GM21381 (cell line): ENCODE results near the gene GABRB1.
A peak's percentile ranks its signal among the peaks of the same experiment; 100 is the strongest.
"Not testable (repeated sequence)": the region's sequence is repeated elsewhere in the genome, so short reads cannot be mapped to it uniquely, and the experiment has no call there.

Source experiments
- ATAC-seq: cut with Tn5 transposase; IDR thresholded peaks from one replicate; pipeline ENCODE4 v1.9.1; 2021; ENCODE audit warnings: mild to moderate bottlenecking, moderate library complexity; ENCODE audit not compliant: unreplicated experiment

Gene GABRB1

DNA sequence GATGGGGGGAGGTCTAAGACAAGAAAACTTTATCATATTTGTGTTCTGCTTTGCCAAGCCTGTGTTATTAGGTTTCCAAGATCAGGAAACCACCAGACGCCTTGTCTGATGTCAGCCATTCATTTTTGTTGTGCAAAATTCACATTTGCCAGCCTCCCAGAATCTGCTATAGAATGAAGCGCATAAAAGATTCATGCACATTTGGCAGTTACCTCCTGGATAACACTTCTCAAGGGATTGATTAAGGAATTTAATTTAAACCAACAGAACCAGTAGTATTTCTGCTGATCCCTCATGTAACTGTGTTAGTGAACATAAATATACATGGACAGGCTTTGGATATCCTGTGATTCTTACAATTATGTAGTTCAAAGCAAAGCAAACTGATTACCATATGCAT lies 244.2 kb downstream of the GABRB1 start:
- ATAC-seq, result no peak

DNA sequence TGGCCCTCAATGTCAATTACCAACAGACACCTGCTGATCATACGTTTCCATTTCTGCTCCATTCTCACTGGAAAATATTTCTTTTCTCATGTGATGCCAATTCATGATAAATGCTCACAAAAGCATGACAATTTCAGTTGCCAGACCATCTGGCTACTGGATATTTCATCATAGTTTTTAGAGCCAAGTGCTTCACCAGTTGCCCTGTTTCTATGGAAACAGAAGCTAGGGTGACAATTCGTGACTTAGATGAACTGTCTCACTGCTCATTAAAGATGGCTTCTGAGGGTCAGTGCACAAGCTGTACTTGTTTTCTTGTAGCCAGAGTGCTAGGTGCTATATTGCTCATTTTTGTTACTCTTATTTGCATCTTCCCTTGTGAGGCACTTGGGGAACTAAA lies 247.3 kb downstream of the GABRB1 start:
- no peak for ATAC-seq

DNA sequence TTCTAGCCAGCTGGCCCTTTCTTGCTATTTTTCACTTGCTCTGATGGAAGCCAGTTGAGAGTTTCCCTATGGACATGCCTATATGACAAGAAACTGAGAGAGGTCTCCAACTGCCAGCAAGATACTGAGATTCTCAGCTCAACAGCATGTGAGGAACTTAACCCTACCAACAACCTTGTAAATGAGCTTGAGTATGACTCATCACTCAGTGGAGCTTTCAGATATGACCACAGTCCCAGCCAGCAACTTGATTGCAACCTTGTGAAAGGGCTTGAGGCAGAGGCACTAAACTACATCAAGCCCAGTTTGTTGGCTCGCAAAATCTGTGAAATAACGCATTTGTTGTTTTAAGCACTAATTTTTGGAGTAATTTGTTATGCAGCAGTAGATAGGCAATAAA lies 256.4 kb downstream of the GABRB1 start:
- ATAC-seq, result peak; percentile 91

DNA sequence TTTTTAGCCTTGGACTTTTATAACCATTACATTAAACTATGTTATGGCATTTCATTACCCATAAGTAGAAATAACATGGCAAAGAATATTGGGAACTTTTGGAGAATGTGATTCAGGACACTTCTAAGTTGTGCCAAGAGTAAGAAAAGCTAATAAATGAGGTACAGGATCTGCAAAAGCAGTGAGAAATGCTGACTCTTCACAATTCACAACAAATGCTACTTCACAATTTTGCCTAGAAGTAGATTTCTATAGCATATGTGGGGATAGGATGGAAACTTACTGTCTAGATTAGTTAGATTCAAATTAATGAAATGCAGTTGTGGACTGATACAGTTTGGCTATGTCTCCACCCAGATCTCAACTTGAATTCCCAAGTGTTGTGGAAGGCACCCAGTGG lies 258.4 kb downstream of the GABRB1 start:
- no peak for ATAC-seq

DNA sequence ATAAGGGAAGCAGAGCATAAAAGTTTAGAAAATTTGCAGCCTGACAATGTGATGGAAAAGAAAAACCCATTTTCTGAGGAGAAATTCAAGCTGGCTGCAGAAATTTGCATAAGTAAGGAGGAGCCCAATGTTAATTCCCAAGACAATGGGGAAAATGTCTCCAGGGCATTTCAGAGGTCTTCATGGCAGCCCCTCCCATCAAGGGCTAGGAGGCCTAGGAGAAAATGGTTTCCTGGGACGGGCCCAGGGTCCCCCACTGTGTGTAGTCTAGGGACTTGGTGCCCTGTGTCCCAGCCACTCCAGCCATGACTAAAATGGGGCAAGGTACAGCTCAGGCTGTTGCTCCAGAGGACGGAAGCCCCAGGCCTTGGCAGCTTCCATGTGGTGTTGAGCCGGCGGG lies 259.5 kb downstream of the GABRB1 start:
- ATAC-seq, result not testable (repeated sequence)

DNA sequence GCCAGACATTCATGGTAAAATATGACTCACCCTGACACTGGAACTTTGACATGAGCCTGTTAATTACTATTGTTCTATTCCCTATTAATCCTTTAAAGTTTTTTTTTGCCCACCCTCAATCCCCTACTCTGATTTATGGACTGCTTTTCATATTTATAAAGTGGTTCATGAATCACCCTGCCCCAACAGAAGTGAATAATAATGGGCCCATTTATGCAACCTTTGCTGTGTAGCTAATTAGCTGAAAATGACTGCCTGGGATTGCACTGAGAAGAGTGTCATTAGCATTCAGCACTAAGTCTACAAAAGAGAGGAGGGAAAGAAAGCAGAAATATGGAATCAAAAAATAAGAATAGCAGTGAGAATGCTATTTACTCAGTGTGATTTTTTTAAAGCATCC lies 277.8 kb downstream of the GABRB1 start:
- ATAC-seq, result no peak

DNA sequence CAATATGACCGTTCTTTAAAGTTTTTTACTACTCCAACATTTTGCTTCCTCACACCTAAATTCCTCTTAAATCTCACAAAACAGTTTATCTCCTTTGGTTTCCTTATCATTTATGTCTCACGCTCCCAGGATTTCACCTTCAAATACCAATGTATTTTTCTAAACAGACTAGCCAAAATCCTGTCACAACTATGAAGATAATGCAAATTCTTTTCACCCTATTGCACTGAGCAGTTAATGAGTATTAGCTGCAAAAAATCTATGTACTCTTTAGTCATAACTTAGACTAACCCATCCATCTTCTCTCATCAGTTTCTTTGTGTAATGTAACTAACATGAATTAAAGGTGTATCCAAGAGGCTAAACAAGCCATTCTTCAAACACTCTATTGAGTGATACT lies 280.8 kb downstream of the GABRB1 start:
- no peak for ATAC-seq

DNA sequence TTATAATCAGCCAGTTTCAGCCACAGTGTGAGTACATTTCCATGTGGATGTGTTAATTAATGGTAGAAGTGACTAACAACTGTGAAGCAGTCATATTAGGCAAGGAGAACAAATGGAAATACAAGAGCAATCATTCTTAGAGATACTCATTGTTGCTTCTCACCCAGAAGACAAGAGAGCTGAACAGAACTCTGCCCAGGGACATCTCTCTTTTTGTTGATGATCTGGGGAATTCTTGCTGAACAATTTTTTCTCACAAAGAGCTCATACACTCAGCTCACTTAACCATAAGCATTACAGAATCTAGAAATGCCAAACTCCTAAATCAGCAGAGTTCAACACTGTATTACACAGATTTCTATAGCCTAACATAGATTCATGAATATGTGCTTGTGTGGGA lies 282.0 kb downstream of the GABRB1 start:
- ATAC-seq, result no peak

DNA sequence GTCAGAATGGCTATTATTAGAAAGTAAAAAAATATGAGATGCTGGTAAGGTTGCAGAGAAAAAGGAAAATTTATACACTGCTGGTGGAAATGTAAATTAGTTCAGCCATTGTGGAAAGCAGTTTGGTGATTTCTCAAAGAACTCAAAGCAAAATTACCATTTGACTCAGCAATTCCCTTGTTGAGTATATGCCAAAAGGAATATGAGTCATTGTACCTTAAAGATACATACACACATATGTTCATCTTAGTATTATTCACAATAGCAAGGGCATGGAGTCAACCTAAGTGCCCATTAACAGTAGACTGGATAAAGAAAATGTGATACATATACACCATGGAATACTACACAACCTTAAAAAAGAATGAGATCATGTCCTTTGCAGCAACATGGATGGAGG lies 284.0 kb downstream of the GABRB1 start:
- ATAC-seq, result peak; percentile 64

DNA sequence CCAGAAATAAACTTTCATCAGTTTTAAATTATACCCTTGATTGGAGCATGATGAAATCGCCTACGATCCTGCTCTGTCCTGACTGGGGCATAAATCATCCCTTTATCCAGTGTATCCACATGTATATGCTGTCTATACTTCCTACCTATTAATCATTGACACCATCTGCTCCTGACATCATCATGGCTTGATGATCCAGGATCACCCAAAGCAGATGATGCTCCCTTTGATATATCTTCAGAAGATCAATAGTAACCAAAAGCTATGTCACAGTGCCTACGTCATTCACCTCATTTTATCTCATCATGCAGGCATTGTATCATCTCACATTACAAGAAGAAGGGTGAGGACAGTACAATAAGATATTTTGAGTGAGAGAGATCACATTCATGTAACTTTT lies 294.7 kb downstream of the GABRB1 start:
- ATAC-seq, result no peak

DNA sequence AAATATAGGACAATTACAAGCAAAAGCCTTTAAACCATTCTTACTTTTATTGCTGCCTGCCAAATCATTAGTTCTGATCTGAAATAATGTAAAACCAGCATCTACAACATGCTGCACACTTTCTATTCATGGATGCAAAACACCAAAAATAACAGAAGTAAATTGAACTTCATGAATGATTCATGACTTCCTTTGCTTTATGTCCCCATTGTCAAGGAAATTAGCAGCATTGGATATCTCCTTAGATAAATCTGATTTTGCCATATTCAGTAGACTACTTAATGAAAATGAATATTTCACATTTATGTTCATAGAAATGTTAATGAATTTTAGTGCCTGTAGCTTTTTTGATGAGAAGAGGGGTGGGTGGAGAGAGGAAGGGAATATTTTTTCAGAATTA lies 299.5 kb downstream of the GABRB1 start:
- ATAC-seq, result no peak

DNA sequence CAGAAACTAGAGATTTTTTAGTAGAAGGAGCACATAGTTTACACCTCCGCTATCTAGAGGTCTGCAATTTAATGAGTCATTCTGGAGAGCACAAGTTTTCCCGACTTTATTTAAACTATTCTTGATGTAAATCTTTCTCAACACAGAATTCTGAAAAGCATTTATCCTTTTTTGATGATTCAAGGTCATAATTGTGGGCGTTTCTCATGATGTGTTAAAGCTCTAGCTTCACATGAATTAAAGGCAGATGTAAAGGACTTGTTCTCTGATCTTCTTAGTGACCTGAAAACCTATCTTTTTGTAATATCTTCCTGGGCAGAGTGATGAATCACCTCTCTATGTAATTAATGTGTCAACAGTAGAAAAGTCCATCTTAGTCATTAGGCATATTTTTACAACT lies 303.3 kb downstream of the GABRB1 start:
- ATAC-seq, result no peak

DNA sequence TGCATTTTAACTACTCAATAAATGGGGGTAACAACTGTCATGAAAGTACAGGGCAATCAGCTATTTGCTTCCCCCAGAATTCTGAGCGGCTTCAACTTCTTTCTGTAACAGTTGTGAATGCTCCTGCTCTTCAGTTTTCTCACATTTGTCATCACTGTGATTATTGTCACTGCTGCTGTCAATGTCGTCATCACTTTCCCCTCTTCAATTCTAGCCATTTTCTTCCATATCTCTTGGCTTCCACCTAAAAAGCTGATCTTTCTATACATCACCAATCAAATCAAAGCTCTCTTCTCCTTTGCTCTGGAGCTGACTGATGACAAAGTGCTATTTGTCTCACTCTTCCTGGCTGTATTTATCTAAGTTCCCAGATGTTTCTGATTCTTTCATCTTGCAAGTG lies 306.5 kb downstream of the GABRB1 start:
- ATAC-seq, result no peak

DNA sequence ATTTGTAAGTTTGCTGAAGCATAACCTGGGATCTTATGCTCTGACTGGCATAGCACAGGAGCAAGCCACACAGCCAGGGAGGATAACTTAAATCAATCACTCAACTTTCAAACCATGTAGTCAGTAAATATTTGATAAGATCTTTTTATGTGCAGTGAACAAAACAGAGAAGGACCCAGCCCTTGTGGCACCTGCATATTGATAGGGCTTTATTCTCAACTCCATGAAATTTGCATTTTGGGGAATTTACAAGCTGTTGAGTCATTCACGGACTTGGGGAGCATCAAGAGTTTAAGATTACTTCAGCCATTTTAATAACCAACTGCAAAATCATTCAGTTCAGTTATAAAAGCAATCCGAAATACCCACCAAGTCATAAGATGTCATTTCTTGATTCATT lies 309.5 kb downstream of the GABRB1 start:
- ATAC-seq, result no peak

DNA sequence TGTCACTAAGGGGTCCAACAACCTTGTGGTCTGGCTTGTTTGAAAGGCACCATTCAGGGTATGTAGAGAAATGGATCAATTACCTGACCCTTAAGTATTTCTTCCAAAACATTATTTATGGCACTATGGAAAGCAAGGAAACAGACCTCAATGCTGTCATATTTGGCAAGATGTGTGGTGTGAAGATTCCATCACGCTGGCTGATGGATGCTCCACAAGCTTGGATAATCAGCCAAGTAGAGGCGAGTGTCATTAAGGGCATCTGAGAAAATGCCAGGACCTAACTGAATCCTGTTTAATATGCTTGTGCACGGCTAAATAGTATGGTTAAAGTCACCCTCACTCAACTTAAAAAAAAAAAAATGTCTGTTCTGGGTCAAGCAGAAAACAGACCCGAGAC lies 311.4 kb downstream of the GABRB1 start:
- ATAC-seq, result no peak

DNA sequence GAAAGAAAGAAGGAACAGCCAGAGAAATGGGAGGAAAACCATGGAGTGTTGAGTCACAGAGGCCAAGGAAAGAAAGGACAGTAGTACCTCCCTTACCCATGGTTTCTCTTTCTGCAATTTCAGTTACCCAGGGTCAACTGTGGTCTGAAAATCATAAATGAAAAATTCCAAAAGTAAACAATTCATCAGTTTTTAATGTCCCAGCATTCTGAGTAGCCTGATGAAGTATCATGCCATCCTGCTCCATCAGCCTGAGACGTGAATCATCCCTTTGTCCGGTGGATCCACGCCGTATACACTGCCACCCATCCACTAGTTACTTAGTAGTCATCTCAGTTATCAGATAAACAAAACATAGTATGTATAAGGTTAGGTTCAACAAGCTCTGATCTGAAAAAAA lies 318.0 kb downstream of the GABRB1 start:
- no peak for ATAC-seq

DNA sequence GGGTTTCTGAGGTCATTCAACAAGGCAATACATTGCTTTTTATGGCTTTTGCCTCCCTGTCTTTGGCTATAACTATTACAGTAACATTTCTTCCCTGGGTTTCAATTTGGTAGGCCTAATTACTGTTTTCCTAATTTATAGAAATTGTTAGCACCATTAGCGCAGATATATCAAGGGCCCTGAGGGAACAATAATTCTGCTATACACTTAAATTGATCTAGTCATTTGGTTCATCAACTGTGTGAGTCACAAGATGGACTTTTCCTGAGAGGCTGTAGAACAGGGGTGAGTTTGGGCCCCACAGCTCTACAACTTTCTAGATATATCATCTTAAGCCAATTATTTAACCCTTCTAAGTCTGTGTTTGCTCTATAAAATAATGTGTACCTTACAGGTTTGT lies 324.2 kb downstream of the GABRB1 start:
- ATAC-seq, result no peak

DNA sequence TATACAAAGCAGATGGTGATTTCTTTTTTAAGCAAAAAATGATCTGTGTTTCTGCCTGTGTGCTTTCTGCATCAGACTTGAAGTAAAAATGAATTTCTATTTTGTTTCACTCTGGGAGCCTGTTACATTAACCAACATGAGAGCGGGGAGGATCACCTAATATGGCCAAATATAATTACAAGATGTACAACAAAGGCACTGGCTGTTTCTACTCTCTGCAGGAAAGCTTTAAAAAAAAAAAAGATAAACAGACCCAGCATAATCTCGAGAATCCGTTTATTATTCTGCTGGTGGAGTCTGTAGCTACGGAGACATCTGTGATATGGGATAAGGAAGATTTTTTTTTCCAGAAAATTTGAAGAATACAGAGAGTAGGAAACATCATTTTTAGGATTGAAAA lies 328.5 kb downstream of the GABRB1 start:
- ATAC-seq, result no peak

DNA sequence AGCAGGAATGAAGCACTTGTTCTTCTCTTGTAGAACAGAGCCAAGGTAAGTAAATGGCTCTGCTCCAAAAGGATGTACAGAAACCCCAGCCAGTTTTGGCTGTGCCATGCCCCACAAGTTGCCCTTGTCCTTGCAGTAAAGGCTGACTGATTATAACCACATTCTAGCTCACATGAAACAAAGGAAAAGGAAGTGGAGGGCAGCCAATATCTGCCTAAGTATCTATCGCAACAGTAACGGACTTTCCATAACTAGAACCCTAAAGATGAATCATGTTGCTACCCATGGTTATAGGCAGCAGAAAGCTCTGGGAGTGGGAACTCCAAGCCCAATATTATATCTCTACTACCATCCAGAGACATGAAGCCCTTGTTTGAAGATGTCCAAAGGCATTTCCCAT lies 336.4 kb downstream of the GABRB1 start:
- ATAC-seq, result no peak

DNA sequence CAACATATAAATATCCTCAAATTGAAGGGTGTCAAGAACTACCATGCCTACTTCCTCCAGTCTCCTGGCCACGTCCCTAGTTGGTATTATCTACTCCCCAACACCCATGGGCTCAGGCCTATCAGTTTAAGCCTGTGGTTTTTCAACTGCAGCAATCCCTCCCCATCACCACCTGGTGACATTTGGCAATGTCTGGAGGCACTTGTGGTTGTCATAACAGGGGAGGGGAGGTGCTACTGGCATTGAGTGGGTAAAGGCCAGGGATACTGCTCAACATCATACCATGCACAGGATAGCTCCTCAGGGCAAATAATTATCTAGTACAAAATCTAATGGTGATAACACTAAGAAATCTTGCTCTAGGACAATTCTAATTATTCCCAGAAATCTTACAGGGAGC lies 336.8 kb downstream of the GABRB1 start:
- ATAC-seq, result no peak

DNA sequence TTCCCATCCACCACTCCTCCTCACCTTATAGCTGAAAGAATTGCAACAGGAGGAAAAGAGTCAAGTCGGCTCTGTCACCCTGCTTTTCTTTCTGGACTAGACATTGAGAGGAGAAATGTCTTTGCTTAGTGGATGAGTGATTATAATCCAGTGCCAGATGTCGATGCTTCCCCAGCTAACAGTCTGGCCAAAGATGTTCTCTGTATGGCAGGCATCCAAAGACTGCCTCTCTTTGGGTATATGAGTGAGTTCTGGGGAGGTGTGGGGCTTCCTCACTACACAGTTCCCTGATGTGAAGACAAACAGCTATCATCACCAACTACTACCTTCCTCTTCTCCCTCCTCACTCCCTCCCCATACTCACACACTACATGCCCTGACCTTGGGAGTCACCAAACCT lies 341.2 kb downstream of the GABRB1 start:
- no peak for ATAC-seq

DNA sequence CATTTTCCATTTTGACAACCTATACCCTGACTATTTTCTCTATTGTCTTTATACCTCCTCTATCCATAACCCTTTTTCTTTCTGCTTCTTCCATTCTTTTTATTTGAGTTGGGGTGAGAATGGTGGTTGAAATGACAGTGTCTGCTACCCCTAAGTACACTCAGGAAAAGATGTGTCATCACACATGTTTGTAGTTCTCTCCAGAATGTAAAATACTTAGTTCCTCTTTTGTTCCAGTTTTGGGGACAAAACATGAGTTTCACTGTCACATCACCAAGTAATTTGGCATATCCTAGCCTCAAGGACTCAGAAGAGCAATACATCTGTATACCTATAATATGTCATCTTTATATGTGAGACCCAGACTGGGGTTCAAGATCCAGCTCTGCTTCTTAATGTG lies 341.8 kb downstream of the GABRB1 start:
- no peak for ATAC-seq

DNA sequence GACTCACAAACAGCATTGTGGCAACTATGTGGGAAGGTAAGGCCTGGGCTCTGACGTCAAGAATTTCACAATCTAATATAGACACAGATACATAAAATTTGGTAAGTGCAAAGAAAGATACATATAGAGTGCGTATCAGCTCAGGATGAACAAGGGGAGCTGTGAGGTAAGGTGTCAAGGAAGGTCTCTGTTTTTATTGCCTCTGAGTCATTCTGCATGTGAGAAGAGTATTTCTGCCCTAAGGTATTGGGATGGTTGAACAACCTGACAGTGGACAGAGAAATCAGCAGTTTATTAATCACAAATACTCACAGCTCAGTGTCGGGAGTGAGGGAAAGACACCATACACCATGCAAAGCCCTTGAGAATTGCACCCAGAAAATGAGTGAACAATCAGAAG lies 342.3 kb downstream of the GABRB1 start:
- no peak for ATAC-seq

DNA sequence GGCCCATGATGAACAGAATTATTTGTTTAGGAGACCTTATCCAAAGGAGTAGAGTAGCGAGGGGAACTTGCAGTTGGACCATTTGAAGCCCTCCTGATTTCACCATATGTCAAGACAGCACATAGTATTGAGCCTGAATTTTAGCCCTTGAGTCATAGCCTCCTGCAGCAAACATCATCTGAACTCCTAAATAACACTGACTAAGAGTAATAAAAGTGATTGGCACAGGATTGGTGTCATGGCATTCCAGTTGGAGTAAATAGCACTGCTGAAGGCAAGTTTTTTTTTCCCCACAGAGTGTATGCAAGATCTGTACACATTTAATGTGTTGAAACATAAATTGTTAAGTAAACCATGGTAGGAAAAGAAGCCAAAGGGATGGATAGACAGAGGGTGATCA lies 343.1 kb downstream of the GABRB1 start:
- ATAC-seq, result no peak
